T47D (cell line): Measurements from ENCODE around the gene CDK16.

Experiments
- DNase-seq, 2 experiments: peaks; one replicate each; pipeline versions ENCODE4 v3.0.0 to v3.0.0-alpha.2; 2011 to 2012; ENCODE audit warnings: low read depth in 1 of 2, low spot score in 1 of 2
- JUND ChIP-seq: IDR thresholded peaks from 2 replicates; pipeline ENCODE4 v1.6.1; 2012; ENCODE audit warnings: low read depth
- in situ Hi-C: cut with HindIII; loops from 2 replicates; pipeline ENCODE4 v1.10.0; 2016; ENCODE audit warnings: low sequenced_read_pairs, low pct_unique_long_range_greater_than_20kb

Gene CDK16

DNA sequence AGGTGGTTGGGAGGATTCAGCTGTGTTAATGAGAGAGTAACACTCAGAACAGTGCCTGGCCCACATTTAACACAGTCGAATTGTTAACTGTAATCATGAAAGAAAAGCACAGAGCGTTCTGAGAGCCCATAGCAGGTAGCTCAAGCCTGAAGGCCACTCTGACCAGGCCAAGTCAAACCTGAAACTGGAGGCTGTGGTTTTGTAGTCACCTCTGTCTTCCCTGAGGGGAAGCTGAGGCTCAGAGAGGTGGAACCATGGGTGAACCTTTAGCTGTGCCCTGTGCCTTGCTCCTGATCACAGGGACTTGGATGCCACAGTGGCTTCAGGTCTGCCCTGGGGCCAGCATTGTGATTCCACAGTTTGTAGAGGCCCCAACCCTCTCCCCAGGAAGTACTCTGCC lies 41.4 kb upstream of the CDK16 start:
- DNase-seq = no peak
- in situ Hi-C loops = no loop called here
- TF ChIP-seq JUND = no peak

GRCh38 chrX:47178337-47178736 lies 40.1 kb upstream of the CDK16 start:
- no peak for TF ChIP-seq JUND
- no peak for DNase-seq
- in situ Hi-C loops = no loop called here

GRCh38 chrX:47179221-47179927 lies 39.1 kb upstream of the CDK16 start:
- no peak for DNase-seq
- in situ Hi-C loops = no loop called here
- TF ChIP-seq JUND = no peak

DNA sequence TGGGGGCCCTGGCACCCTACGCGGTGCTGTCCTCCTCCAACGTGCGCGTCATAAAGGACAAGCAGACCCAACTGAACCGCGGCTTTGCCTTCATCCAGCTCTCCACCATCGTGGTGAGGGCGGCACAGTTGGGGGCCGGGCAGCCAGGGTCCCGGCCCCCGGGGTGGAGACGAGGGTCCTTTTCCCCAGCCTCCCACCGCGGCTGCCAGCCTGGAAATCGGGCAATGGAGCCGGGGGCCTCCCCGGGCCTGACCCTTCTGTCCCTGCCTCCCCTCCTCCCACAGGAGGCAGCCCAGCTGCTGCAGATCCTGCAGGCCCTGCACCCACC lies 38.6 kb upstream of the CDK16 start:
- no peak for DNase-seq
- in situ Hi-C loops = no loop called here
- no peak for TF ChIP-seq JUND

- no peak for DNase-seq
- no peak for TF ChIP-seq JUND
- in situ Hi-C loops = no loop called here
These were observed 38.1 kb upstream of the CDK16 start for GRCh38 chrX:47180346-47180745.

DNA sequence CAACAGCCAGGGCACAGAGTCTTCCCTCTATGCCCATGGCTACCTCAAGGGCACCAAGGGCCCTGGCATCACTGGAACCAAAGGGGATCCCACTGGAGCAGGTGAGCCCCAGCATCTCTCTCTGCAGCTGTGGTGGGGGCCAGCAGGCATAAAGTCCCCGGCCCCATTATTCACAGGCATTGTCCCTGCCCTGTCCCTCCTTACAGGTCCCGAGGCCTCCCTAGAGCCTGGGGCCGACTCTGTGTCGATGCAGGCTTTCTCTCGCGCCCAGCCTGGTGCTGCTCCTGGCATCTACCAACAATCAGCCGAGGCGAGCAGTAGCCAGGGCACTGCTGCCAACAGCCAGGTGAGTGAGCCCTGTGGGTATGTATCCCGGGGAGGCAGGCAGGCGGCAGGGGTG lies 37.2 kb upstream of the CDK16 start:
- DNase-seq = no peak
- in situ Hi-C loops = no loop called here
- no peak for TF ChIP-seq JUND

DNA sequence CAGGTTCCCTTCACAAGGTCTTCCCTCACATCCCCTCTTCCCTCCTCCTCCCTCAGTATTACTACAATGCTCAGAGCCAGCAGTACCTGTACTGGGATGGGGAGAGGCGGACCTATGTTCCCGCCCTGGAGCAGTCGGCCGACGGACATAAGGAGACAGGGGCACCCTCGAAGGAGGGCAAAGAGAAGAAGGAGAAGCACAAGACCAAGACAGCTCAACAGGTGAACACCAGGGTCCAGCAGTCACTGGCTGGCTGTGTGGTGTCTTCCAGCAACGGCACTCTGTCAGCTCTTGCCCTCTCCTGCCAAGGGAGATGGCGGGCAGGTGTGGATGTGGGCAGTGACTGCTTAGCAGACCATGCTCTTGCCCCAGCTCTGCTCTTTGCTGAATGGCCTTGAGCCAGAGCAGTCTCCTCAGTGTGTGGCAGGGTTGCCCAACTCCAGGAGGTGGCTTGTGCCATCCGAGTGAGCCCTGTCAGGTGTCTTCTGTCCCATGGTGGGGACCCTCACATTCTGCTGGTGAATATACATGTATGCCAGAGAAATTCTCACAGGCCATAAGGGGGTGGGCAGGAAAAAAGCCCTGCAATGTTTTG lies 36.3 kb upstream of the CDK16 start:
- in situ Hi-C loops = no loop called here
- no peak for TF ChIP-seq JUND
- no peak for DNase-seq

DNA sequence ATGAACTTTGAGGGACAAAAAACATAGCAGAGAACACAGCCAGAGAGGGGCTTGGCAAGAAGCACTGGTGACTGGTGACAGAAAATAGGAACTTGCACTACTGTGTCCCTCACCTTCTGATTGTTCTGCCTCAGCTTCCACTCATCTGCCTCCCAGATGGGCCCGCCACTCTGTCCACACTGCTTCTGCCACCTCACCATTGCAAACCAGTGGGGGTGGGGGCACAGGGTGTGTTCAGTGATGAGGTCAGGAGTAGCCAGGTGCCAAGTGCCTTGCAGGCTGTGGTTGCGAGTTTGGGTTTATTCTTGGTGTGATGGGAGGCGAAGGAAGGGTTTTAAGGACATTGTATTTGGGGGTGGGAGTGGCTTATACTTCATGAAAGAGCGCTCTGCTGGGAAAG lies 34.0 kb upstream of the CDK16 start:
- no peak for TF ChIP-seq JUND
- in situ Hi-C loops = no loop called here
- no peak for DNase-seq

DNA sequence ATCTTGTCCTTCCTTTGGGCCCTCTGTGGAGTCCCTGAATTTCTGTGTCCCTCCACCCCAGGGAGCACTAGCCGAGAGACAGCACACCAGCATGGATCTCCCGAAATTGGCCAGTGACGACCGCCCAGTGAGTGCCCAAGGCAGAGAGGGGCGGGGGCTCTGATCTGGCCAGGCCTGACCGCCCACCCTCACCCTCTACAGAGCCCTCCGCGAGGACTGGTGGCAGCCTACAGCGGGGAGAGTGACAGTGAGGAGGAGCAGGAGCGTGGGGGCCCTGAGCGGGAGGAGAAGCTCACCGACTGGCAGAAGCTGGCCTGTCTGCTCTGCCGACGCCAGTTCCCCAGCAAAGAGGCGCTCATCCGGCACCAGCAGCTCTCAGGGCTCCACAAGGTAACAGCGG lies 33.2 kb upstream of the CDK16 start:
- TF ChIP-seq JUND = no peak
- no peak for DNase-seq
- in situ Hi-C loops = no loop called here

DNA sequence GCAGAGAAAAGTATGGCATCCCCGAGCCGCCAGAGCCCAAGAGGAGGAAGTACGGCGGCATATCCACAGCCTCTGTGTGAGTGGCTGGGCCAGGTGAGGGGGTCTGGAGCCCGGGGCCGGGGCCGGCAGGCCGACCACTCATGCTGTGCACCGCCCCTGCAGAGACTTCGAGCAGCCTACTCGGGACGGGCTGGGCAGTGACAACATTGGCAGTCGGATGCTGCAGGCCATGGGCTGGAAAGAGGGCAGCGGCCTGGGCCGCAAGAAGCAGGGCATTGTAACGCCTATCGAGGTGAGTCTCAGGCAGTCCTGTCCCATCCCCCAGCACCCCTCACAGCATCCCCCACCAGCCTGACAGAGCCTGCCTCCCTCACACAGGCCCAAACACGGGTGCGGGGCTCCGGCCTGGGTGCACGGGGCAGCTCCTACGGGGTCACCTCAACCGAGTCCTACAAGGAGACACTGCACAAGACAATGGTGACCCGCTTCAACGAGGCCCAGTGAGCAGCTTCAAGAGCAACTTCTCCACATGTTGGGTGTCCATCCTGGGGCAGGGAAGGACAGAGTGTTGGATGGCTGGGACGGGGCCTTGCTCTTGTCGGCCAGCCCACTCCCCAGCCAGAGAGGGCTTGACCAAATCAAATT lies 32.3 kb upstream of the CDK16 start:
- no peak for DNase-seq
- in situ Hi-C loops = no loop called here
- TF ChIP-seq JUND = no peak

- in situ Hi-C loops = no loop called here
- TF ChIP-seq JUND = no peak
- DNase-seq = peak in 1 of 2 experiments; percentile 53
These were observed 31.3 kb upstream of the CDK16 start for GRCh38 chrX:47187106-47187677.

DNA sequence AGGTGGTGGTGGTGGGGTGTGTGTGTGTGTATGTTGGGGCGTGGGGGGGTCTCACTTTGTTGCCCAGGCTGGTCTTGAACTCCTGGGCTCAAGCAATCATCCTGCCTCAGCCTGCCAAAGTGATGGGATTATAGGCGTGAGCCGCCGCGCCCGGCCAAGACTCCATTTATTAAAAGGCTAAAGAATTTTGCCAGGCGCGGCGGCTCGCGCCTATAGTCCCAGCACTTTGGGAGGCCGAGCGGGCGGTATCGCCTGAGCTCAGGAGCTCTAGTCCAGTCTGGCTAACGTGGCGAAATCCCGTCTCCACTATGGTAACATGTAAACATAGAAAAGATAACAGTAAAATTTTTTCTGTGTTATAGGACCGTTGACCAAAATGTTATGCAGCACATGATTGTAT lies 28.6 kb upstream of the CDK16 start:
- TF ChIP-seq JUND = no peak
- DNase-seq = no peak
- in situ Hi-C loops = no loop called here
